Smooth muscle cell (in vitro differentiated cells): Measurements from ENCODE around the gene ANKS3. TPM values are rescaled to one million over a fixed set of nuclear protein-coding genes. Genes with fewer than 3 reads are reported as not detected.

ENCODE experiments used
- DNase-seq: peaks from one replicate; lab custom pipeline; 2025; ENCODE audit not compliant: unreplicated experiment; lab: John Stamatoyannopoulos, UW
- H2AFZ ChIP-seq: fragments of 200-600 bp; sonication (generic); 2 replicates; pipeline ENCODE4 v1.6.0; 2016; ENCODE audit warnings: antibody characterized with exemption, low read depth, mild to moderate bottlenecking
- H3F3A ChIP-seq: fragments of 200-600 bp; sonication (generic); 2 replicates; pipeline ENCODE4 v1.6.0; 2017; ENCODE audit warnings: antibody characterized with exemption, low read depth
- H3K27ac ChIP-seq: fragments of 200-600 bp; sonication (generic); 2 replicates; pipeline ENCODE4 v1.5.1; 2016; ENCODE audit warnings: low read depth, mild to moderate bottlenecking
- H3K27me3 ChIP-seq: fragments of 200-600 bp; sonication (generic); 2 replicates; pipeline ENCODE4 v1.6.1; 2016; ENCODE audit warnings: low read depth, mild to moderate bottlenecking
- H3K36me3 ChIP-seq: fragments of 200-600 bp; sonication (generic); 2 replicates; pipeline ENCODE4 v1.5.1; 2016; ENCODE audit warnings: low read depth
- H3K4me1 ChIP-seq: fragments of 200-600 bp; sonication (generic); 2 replicates; pipeline ENCODE4 v1.5.1; 2016; ENCODE audit warnings: low read depth
- H3K4me2 ChIP-seq: fragments of 200-600 bp; sonication (generic); 2 replicates; pipeline ENCODE4 v1.6.0; 2016; ENCODE audit warnings: mild to moderate bottlenecking
- H3K4me3 ChIP-seq: fragments of 200-600 bp; sonication (generic); 2 replicates; pipeline ENCODE4 v1.5.1; 2016; ENCODE audit warnings: mild to moderate bottlenecking
- H3K79me2 ChIP-seq: fragments of 200-600 bp; sonication (generic); 2 replicates; pipeline ENCODE4 v1.6.0; 2016; ENCODE audit warnings: low read depth, mild to moderate bottlenecking
- H3K9ac ChIP-seq: fragments of 200-600 bp; sonication (generic); 2 replicates; pipeline ENCODE4 v1.6.0; 2016; ENCODE audit warnings: low read depth
- H3K9me3 ChIP-seq: fragments of 200-600 bp; sonication (generic); replicated peaks from 2 replicates; pipeline ENCODE4 v1.5.1; 2016; ENCODE audit warnings: low read depth
- H4K20me1 ChIP-seq: fragments of 200-600 bp; sonication (generic); 2 replicates; pipeline ENCODE4 v1.6.0; 2016; ENCODE audit warnings: low read depth
- CTCF ChIP-seq: fragments of 200-600 bp; sonication (generic); IDR thresholded peaks from 2 replicates; pipeline ENCODE4 v1.5.1; 2017; ENCODE audit warnings: borderline replicate concordance, mild to moderate bottlenecking, antibody characterized with exemption; ENCODE audit not compliant: insufficient read depth, poor library complexity, severe bottlenecking
- WGBS: methylation state at CpG from one replicate; pipeline ENCODE4 v1.1.7; 2016; ENCODE audit warnings: low lambda C conversion rate; 5-methylcytosine and 5-hydroxymethylcytosine counted together
- polyA plus RNA-seq: library from polyadenylated mRNA; unstranded; fragments of >200 nt; fragmentation: Nextera tagmentation; extraction: Ambion mirVana; gene quantifications from 2 replicates; pipeline ENCODE4 v1.2.1, GENCODE V29; 2016
- total RNA-seq: library from RNA; depleted of rRNA; stranded (reverse); fragments of >200 nt; gene quantifications from 2 replicates; pipeline ENCODE4 v1.2.3, GENCODE V29; 2014

The ANKS3 gene
- total and polyA plus RNA-seq, 2 experiments from 2014 or later, result 15.3 to 15.6 TPM

DNA sequence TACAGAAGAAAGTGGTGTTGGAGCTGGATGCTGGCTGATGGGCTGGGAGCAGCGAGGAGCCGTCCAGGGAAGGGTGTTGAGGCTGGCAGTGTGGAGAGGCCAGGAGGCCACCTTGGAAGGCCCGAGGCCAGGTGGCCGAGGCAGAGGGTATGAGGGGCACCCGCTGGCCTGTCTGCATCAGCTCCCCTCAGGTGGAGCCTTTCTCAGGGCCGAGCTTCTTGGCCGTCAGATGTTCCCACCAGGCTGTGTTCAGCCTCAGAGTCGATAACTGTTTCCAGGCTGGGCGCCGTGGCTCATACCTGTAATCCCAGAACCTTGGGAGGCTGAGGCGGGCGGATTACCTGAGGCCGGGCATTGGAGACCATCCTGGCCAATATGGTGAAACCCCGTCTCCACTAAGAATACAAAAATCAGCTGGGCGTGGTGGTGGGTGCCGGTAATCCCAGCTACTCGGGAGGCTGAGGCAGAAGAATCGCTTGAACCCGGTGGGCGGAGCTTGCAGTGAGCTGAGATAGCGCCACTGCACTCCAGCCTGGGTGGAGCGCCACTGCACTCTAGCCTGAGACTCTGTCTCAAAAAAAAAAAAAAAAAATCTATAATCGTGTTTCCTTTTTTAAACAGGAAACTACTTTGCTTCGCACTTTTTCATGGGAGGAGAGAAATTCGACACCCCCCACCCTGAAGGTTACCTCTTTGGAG, 84.2 kb downstream of the ANKS3 start:
- TF ChIP-seq CTCF, result no peak
- H3K9me3 ChIP-seq, result no peaks in the 10 kb centered on the region
- H2AFZ ChIP-seq, result no peak overlapping the region
- no peak overlapping the region for H3K27ac ChIP-seq
- no peaks in the 10 kb centered on the region for H3K27me3 ChIP-seq
- H3K4me1 ChIP-seq, result no peaks in the 10 kb centered on the region
- no peak for DNase-seq
- H3K9ac ChIP-seq, result no peak overlapping the region
- H4K20me1 ChIP-seq, result peaks cover 89% of the 10 kb centered on the region
- H3K36me3 ChIP-seq, result no peaks in the 10 kb centered on the region
- H3K4me3 ChIP-seq, result no peak overlapping the region
- H3K4me2 ChIP-seq, result no peak overlapping the region
- peaks cover 35% of the 10 kb centered on the region for H3K79me2 ChIP-seq
- WGBS, result 97% methylated on average over 25 of the region's 25 CpGs
- H3F3A ChIP-seq, result no peaks in the 10 kb centered on the region

- Histone ChIP-seq H3K79me2 (peaks cover 45% of the 10 kb centered on the region), H3K9ac (no peak overlapping the region), H3K36me3 (no peaks in the 10 kb centered on the region), H3K4me3 (no peak overlapping the region), H3K9me3 (no peaks in the 10 kb centered on the region), H3K27me3 (no peaks in the 10 kb centered on the region), H3K27ac (no peak overlapping the region), H4K20me1 (peaks cover 89% of the 10 kb centered on the region), H3F3A (no peaks in the 10 kb centered on the region), H3K4me1 (no peaks in the 10 kb centered on the region), H3K4me2 (no peak overlapping the region), H2AFZ (no peak overlapping the region)
- 97% methylated on average over 13 of the region's 13 CpGs for WGBS
- TF ChIP-seq CTCF, result no peak
- DNase-seq, result no peak
Measured at GRCh38 chr16:4648917-4649316, 85.2 kb downstream of the ANKS3 start.

DNA sequence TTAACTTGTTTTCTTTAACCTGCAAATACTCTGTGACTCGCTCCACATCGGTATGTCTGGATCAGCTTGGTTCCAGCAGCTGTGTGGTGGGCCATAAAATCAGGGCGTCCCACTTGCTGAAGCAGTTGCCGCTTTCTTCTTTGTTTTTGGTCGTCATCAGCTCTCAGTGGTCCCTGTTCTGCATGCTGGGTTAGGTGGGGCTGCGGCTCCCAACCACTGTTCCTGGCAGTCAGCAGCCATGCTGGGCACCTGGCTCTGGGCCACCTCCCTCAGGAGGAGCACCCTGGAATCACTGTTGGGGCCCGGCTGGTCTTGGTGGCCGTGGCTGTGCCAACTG, 86.5 kb downstream of the ANKS3 start:
- H3K4me3 ChIP-seq, result no peak overlapping the region
- DNase-seq, result no peak
- no peak overlapping the region for H2AFZ ChIP-seq
- no peaks in the 10 kb centered on the region for H3F3A ChIP-seq
- H3K27me3 ChIP-seq, result no peaks in the 10 kb centered on the region
- H3K79me2 ChIP-seq, result peaks cover 58% of the 10 kb centered on the region
- peaks cover 92% of the 10 kb centered on the region for H4K20me1 ChIP-seq
- no peaks in the 10 kb centered on the region for H3K36me3 ChIP-seq
- H3K9ac ChIP-seq, result no peak overlapping the region
- no peak overlapping the region for H3K4me2 ChIP-seq
- H3K4me1 ChIP-seq, result no peaks in the 10 kb centered on the region
- no peak for TF ChIP-seq CTCF
- H3K9me3 ChIP-seq, result no peaks in the 10 kb centered on the region
- H3K27ac ChIP-seq, result no peak overlapping the region
- WGBS, result 95% methylated on average over 8 of the region's 8 CpGs
